ENCODE results near the gene ZBED4. TPM values are rescaled to one million over a fixed set of nuclear protein-coding genes. Genes with fewer than 3 reads are reported as not detected.

ZBED4 gene
- total and polyA plus RNA-seq, 2 of the 13 experiments (the other 11 are each of a cell fraction or from before 2014, with no cell fraction given): 5.4 to 9.6 TPM

DNA sequence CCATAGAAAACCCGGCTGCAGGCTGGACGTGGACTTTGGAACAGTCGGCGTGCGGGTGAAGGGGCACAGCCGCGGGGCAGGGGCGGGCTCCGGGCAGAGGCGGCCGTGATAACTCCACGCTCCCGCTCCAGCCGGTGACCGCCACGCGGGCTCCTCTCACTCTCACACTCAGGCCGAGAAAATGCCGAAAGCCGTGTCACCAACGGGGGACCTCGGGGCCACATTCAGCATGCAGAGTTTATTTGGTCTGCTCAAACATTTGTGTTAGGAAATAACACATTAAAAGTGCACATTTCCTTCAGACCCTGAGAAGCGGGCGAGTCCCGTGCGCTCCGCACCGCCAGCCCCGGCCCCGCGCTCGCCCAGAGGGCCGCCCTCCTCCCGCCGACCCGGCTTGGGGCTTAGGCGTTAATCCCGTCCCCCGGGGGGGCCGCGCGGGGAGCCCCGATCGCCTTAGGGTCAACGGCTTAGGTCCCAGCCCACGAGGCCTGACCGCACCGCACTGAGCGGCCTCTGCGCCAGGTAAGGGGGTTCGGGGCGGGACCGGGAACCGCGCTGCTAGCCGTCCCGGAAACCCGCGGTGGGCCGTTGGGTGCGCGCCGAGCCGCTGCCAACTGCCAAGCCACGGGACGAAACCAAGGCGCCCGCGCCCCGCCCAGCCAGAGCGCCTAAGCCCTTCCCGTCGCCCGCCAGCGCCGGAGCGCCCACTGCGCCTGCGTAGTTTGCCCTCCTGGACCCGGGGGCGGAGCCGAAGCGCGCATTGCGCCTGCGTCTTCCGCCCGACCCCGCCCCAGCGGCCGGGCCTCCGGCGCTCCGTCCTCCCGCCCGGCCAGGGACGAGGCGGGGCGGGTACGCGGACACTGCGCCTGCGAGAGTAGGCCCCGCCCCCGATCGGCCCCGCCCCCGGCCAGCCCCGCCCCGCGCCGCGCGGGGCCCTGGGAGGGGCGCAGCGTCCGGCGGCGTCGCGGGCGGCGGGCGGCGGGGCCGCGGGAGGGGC lies at the start of gene ZBED4 (continued):
- TF ChIP-seq, protein P1, sequence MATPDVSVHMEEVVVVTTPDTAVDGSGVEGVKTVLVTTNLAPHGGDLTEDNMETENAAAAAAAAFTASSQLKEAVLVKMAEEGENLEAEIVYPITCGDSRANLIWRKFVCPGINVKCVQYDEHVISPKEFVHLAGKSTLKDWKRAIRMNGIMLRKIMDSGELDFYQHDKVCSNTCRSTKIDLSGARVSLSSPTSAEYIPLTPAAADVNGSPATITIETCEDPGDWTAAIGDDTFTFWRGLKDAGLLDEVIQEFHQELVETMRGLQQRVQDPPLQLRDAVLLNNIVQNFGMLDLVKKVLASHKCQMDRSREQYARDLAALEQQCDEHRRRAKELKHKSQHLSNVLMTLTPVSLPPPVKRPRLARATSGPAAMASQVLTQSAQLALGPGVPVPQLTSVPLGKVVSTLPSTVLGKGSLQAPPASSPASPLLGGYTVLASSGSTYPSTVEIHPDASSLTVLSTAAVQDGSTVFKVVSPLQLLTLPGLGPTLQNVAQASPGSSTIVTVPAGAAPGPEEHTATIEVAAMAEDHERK (CRISPR knock-in tag; IDR thresholded peaks at IDR 0.05; ENCODE audit: low read depth): 0 out of 2 replicates have a peak, but pooled peaks have one; percentile 17
- TF ChIP-seq MTF2 (CRISPR knock-in tag; IDR thresholded peaks at IDR 0.05; ENCODE audit: borderline replicate concordance): peak; percentile 83
- no peak for TF ChIP-seq ZFP1 (CRISPR knock-in tag; IDR thresholded peaks at IDR 0.05)
- peak; percentile 75; the same call in 1 of the 2 replicates for TF ChIP-seq ZNF329 (CRISPR knock-in tag; IDR thresholded peaks at IDR 0.05; ENCODE audit: low read depth)
- TF ChIP-seq ADNP (CRISPR knock-in tag; IDR thresholded peaks at IDR 0.05): no peak
- no peak for TF ChIP-seq ONECUT2 (CRISPR knock-in tag; IDR thresholded peaks at IDR 0.05)
- peak; percentile 63; the same call in 1 of the 2 replicates for TF ChIP-seq ZNF614 (CRISPR knock-in tag; IDR thresholded peaks at IDR 0.05; ENCODE audit: borderline replicate concordance)
- TF ChIP-seq ZNF382 (CRISPR knock-in tag; IDR thresholded peaks at IDR 0.05; ENCODE audit: borderline replicate concordance): no peak
- TF ChIP-seq GFI1 (CRISPR knock-in tag; IDR thresholded peaks at IDR 0.05; ENCODE audit: borderline replicate concordance): no peak; the same call in 1 of the 2 replicates
- TF ChIP-seq HOXA7 (CRISPR knock-in tag; IDR thresholded peaks at IDR 0.05): no peak
- TF ChIP-seq ZNF780A (CRISPR knock-in tag; IDR thresholded peaks at IDR 0.05): no peak
- no peak for TF ChIP-seq ZNF263 (CRISPR knock-in tag; IDR thresholded peaks at IDR 0.05)
- TF ChIP-seq, protein P2, sequence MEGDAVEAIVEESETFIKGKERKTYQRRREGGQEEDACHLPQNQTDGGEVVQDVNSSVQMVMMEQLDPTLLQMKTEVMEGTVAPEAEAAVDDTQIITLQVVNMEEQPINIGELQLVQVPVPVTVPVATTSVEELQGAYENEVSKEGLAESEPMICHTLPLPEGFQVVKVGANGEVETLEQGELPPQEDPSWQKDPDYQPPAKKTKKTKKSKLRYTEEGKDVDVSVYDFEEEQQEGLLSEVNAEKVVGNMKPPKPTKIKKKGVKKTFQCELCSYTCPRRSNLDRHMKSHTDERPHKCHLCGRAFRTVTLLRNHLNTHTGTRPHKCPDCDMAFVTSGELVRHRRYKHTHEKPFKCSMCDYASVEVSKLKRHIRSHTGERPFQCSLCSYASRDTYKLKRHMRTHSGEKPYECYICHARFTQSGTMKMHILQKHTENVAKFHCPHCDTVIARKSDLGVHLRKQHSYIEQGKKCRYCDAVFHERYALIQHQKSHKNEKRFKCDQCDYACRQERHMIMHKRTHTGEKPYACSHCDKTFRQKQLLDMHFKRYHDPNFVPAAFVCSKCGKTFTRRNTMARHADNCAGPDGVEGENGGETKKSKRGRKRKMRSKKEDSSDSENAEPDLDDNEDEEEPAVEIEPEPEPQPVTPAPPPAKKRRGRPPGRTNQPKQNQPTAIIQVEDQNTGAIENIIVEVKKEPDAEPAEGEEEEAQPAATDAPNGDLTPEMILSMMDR (CRISPR knock-in tag; IDR thresholded peaks at IDR 0.05): no peak
- TF ChIP-seq ETV5 (CRISPR knock-in tag; IDR thresholded peaks at IDR 0.05; ENCODE audit: borderline replicate concordance): peak; percentile 51
- no peak for TF ChIP-seq MYNN (CRISPR knock-in tag; IDR thresholded peaks at IDR 0.05; ENCODE audit: low read depth)
- TF ChIP-seq NFKB2 (CRISPR knock-in tag; IDR thresholded peaks at IDR 0.05; ENCODE audit: borderline replicate concordance): 0 out of 2 replicates have a peak, but pooled peaks have one; percentile 55
- TF ChIP-seq BHLHE40 (IDR thresholded peaks at IDR 0.05; ENCODE audit: low read length): no peak
- TF ChIP-seq FIP1L1 (IDR thresholded peaks at IDR 0.05; ENCODE audit: borderline replicate concordance, insufficient read depth, low read depth, low read length): no peak
- TF ChIP-seq WIZ (CRISPR knock-in tag; IDR thresholded peaks at IDR 0.05): 0 out of 2 replicates have a peak, but pooled peaks have one; percentile 54
- TF ChIP-seq, protein P3, sequence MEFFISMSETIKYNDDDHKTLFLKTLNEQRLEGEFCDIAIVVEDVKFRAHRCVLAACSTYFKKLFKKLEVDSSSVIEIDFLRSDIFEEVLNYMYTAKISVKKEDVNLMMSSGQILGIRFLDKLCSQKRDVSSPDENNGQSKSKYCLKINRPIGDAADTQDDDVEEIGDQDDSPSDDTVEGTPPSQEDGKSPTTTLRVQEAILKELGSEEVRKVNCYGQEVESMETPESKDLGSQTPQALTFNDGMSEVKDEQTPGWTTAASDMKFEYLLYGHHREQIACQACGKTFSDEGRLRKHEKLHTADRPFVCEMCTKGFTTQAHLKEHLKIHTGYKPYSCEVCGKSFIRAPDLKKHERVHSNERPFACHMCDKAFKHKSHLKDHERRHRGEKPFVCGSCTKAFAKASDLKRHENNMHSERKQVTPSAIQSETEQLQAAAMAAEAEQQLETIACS (CRISPR knock-in tag; IDR thresholded peaks at IDR 0.05): peak; percentile 51
- TF ChIP-seq NR2F1 (CRISPR knock-in tag; IDR thresholded peaks at IDR 0.05): no peak
- TF ChIP-seq, protein P4, sequence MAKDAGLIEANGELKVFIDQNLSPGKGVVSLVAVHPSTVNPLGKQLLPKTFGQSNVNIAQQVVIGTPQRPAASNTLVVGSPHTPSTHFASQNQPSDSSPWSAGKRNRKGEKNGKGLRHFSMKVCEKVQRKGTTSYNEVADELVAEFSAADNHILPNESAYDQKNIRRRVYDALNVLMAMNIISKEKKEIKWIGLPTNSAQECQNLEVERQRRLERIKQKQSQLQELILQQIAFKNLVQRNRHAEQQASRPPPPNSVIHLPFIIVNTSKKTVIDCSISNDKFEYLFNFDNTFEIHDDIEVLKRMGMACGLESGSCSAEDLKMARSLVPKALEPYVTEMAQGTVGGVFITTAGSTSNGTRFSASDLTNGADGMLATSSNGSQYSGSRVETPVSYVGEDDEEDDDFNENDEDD (CRISPR knock-in tag; IDR thresholded peaks at IDR 0.05; ENCODE audit: borderline replicate concordance): peak; percentile 21; the same call in 1 of the 2 replicates
- TF ChIP-seq CHD4 (IDR thresholded peaks at IDR 0.05; ENCODE audit: borderline replicate concordance, low read length): no peak
- peak; percentile 79 for TF ChIP-seq GABPB1 (CRISPR knock-in tag; IDR thresholded peaks at IDR 0.05)

Data from HepG2 (cell line).